Measurements from ENCODE around the gene NR2F6.
A peak's percentile ranks its signal among the peaks of the same experiment; 100 is the strongest.

DNA sequence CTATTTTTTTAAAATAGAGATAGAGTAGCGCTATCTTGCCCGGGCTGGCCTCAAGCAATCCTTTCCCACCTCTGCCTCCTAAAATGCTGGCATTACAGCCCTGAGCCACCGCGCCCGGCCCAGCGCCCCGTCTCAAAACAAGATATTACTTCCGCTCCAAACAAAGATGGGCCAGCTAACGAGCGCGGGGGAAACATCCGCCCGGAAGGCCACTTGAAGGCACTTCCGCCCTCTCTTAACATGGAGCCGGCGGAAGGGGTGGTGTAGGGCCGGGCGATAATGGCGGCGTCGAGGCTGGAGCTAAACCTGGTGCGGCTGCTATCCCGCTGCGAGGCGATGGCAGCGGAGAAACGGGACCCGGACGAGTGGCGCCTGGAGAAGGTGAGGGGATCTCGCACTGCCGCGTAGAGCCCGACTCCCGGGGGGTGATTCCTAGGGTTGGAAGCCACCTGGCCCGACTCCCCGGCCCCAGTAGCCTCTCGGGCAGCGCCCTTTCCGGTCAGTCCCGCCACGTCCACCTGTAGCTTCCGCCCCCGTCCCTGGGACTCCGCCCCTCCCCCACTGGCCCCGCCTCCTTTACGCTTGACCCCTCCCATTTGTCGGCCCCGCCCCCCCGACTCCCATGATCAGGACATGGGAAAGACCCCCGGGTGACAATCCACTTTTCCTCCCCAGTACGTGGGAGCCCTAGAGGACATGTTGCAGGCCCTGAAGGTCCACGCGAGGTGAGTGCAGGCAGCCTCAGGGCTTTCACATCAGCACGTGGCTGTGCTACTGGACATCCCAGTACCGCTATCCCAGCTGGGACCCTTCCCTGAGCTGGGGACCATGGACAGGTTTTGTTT, 30.4 kb downstream of the NR2F6 start, which contains the start of gene USE1:
- no peak for TF ChIP-seq EZH2 (IDR thresholded peaks at IDR 0.05; ENCODE audit: low read depth, unreplicated experiment)
- TF ChIP-seq POLR2AphosphoS5 (IDR thresholded peaks at IDR 0.05; ENCODE audit: low read depth) = peak; percentile 68
- TF ChIP-seq, protein P1, sequence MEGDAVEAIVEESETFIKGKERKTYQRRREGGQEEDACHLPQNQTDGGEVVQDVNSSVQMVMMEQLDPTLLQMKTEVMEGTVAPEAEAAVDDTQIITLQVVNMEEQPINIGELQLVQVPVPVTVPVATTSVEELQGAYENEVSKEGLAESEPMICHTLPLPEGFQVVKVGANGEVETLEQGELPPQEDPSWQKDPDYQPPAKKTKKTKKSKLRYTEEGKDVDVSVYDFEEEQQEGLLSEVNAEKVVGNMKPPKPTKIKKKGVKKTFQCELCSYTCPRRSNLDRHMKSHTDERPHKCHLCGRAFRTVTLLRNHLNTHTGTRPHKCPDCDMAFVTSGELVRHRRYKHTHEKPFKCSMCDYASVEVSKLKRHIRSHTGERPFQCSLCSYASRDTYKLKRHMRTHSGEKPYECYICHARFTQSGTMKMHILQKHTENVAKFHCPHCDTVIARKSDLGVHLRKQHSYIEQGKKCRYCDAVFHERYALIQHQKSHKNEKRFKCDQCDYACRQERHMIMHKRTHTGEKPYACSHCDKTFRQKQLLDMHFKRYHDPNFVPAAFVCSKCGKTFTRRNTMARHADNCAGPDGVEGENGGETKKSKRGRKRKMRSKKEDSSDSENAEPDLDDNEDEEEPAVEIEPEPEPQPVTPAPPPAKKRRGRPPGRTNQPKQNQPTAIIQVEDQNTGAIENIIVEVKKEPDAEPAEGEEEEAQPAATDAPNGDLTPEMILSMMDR (conservative IDR thresholded peaks at IDR 0.05; ENCODE audit: low read depth in 2 of 2) = no peak
- no peak for TF ChIP-seq JUNB (IDR thresholded peaks at IDR 0.05; ENCODE audit: unreplicated experiment)
- TF ChIP-seq REST (IDR thresholded peaks at IDR 0.05; ENCODE audit: unreplicated experiment) = peak; percentile 41
- TF ChIP-seq ETS1 (IDR thresholded peaks at IDR 0.05) = peak; percentile 93
- TF ChIP-seq EZH2phosphoT487 (IDR thresholded peaks at IDR 0.05; ENCODE audit: unreplicated experiment) = no peak

Data from GM23338 (cell line).